Panc1 (cell line): ENCODE results near the gene COL5A1.

Experiments
- POLR2AphosphoS5 ChIP-seq: IDR thresholded peaks from 2 replicates; pipeline ENCODE4 v1.6.1; 2012; ENCODE audit warnings: mild to moderate bottlenecking, low read depth, low read length, moderate library complexity
- SIN3A ChIP-seq: IDR thresholded peaks from 2 replicates; pipeline ENCODE4 v1.6.1; 2012; ENCODE audit warnings: low read depth, mild to moderate bottlenecking, low read length, moderate library complexity, borderline replicate concordance; ENCODE audit not compliant: insufficient read depth
- TCF7L2 ChIP-seq: IDR thresholded peaks from 2 replicates; pipeline ENCODE4 v1.6.1; 2011; ENCODE audit warnings: mild to moderate bottlenecking, low read depth, low read length, inconsistent platforms
- TF ChIP-seq, protein P1 (sequence below): fragments of 450-650 bp; IDR thresholded peaks from 2 replicates; pipeline ENCODE4 v1.5.1; 2017; ENCODE audit warnings: mild to moderate bottlenecking
- TF ChIP-seq, protein P2 (sequence below), 2 experiments: IDR thresholded peaks; 2 replicates each; pipeline ENCODE4 v1.6.1; 2011 to 2012; ENCODE audit warnings: low read depth in 2 of 2, control low read depth in 1 of 2, low read length in 1 of 2, mild to moderate bottlenecking in 1 of 2, moderate library complexity in 1 of 2; ENCODE audit not compliant: insufficient read depth in 1 of 2

DNA sequence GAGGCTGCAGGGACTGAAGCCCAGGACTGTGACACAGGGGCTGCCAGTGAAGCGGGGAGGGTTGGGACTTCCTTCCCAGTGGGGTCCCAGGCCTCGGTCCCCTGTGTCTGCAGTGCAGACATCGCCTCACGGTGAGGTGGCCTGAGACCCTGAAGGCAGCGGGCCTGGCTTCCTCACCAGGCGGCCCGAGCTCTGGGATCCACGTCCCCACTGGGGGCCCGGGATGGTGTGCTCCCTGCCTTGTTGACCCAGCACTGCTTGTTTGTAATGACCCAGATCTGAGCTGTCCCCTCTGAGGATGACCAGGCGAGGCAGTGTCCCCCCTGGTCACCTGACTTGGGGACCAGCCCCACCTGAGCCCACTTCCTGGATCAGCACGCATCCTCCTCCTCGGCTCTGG lies 53.1 kb downstream of the COL5A1 start:
- TF ChIP-seq, protein P1, sequence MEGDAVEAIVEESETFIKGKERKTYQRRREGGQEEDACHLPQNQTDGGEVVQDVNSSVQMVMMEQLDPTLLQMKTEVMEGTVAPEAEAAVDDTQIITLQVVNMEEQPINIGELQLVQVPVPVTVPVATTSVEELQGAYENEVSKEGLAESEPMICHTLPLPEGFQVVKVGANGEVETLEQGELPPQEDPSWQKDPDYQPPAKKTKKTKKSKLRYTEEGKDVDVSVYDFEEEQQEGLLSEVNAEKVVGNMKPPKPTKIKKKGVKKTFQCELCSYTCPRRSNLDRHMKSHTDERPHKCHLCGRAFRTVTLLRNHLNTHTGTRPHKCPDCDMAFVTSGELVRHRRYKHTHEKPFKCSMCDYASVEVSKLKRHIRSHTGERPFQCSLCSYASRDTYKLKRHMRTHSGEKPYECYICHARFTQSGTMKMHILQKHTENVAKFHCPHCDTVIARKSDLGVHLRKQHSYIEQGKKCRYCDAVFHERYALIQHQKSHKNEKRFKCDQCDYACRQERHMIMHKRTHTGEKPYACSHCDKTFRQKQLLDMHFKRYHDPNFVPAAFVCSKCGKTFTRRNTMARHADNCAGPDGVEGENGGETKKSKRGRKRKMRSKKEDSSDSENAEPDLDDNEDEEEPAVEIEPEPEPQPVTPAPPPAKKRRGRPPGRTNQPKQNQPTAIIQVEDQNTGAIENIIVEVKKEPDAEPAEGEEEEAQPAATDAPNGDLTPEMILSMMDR: no peak
- TF ChIP-seq POLR2AphosphoS5 (no peak), TCF7L2 (no peak), SIN3A (no peak)
- TF ChIP-seq, protein P2, sequence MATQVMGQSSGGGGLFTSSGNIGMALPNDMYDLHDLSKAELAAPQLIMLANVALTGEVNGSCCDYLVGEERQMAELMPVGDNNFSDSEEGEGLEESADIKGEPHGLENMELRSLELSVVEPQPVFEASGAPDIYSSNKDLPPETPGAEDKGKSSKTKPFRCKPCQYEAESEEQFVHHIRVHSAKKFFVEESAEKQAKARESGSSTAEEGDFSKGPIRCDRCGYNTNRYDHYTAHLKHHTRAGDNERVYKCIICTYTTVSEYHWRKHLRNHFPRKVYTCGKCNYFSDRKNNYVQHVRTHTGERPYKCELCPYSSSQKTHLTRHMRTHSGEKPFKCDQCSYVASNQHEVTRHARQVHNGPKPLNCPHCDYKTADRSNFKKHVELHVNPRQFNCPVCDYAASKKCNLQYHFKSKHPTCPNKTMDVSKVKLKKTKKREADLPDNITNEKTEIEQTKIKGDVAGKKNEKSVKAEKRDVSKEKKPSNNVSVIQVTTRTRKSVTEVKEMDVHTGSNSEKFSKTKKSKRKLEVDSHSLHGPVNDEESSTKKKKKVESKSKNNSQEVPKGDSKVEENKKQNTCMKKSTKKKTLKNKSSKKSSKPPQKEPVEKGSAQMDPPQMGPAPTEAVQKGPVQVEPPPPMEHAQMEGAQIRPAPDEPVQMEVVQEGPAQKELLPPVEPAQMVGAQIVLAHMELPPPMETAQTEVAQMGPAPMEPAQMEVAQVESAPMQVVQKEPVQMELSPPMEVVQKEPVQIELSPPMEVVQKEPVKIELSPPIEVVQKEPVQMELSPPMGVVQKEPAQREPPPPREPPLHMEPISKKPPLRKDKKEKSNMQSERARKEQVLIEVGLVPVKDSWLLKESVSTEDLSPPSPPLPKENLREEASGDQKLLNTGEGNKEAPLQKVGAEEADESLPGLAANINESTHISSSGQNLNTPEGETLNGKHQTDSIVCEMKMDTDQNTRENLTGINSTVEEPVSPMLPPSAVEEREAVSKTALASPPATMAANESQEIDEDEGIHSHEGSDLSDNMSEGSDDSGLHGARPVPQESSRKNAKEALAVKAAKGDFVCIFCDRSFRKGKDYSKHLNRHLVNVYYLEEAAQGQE (IDR thresholded peaks at IDR 0.05; ENCODE audit: insufficient read depth in 1 of 2, low read depth in 2 of 2, low read length in 1 of 2): no peak
